ENCODE data around the gene CEBPG.

Gene CEBPG

DNA sequence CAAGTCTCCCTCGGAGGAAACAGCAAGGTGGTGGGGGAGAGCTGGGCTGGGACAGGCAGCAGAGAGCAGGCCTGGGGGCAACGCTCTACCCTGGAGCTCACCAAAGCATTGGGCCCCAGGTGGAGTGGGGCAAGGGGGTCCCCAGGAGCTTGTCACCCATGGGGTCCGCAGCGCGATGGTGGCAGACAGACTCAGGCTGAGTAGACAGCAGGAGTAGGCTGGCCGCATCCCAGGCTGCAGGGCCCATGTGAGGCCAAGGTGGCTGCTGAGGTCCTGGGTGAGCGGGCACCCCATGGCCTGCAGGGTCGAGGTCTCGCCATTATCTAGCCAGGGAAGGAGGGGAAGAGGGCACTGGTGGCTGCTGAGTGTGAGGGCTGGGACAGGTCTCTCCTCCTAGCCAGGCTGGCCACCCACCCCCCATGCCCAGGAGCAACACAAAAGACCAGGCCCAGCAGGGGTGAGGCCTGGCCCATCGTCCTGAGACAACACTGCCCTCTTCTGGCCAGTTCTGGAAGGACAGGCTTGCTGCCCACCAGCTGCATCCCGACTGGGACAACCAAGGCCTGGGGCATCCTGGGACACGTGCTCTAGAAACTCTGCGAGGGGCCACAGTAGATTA is 33.1 kb downstream of the CEBPG start:
- Mint-ChIP-seq H3K4me1 (ENCODE audit: low read depth) (peaks cover 67% of the 10 kb centered on the region), H3K36me3 (ENCODE audit: low read depth) (peaks cover 49% of the 10 kb centered on the region), H3K27me3 (no peaks in the 10 kb centered on the region), H3K27ac (peak overlapping the region; percentile 91), H3K4me3 (no peak overlapping the region), H3K9me3 (no peaks in the 10 kb centered on the region)
- intact Hi-C loops (cut with micrococcal nuclease), result loop anchor here (1.0 to 5.0 kb wide), 4 partner anchors 104 to 280 kb away; partner anchors contain the start of gene CEBPA

DNA sequence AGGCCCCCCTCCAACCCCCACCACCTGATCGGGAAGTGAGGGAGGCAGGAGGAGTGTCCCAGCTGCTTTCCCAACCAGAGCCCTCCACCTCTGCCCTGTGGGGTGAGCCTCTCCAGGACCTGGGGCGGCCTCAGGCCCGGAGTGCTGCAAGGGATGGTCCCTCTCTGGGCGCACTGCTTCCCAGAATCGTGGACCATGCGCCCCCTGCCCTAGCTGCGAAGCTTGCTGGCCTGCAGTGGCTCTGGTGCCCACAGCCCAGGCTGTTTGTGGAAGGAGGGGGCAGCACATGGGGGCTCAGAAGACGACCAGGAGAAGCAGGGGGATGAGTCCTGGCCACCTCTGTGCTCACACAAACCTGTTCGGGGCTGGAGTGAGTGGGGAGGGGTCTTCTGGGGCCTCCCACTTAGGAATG is 33.6 kb downstream of the CEBPG start:
- H3K36me3 Mint-ChIP-seq (ENCODE audit: low read depth), result peaks cover 50% of the 10 kb centered on the region
- H3K27me3 Mint-ChIP-seq, result no peaks in the 10 kb centered on the region
- no peaks in the 10 kb centered on the region for H3K9me3 Mint-ChIP-seq
- H3K4me1 Mint-ChIP-seq (ENCODE audit: low read depth), result peaks cover 62% of the 10 kb centered on the region
- intact Hi-C loops (cut with micrococcal nuclease), result loop anchor here (1.0 to 5.0 kb wide), 2 partner anchors 105 to 281 kb away; partner anchors contain the start of gene CEBPA
- H3K27ac Mint-ChIP-seq, result peak overlapping the region; percentile 91
- no peak overlapping the region for H3K4me3 Mint-ChIP-seq

DNA sequence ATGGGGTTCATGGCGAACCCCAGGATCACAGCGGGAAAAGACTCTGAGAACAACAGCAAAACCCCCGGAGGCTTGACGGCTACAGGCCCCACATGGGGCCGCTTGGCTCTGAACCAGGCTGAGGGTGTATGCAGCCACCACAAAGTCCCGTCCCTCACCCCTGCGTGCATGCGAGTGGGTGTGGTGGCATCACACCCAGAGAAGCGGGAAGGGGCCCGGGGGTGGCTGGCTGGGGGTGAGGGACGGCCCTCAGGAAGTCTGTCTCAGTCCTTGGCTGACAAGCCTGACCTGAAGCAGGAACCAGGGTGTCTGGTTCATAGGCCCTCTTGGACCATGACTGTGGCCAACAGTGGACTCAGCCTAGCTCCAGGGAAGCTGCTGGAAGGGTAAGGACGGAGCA is 34.2 kb downstream of the CEBPG start:
- Mint-ChIP-seq H3K4me1 (ENCODE audit: low read depth) (peaks cover 58% of the 10 kb centered on the region), H3K27ac (peak overlapping the region; percentile 91), H3K36me3 (ENCODE audit: low read depth) (peaks cover 49% of the 10 kb centered on the region), H3K27me3 (no peaks in the 10 kb centered on the region), H3K9me3 (no peaks in the 10 kb centered on the region), H3K4me3 (no peak overlapping the region)
- intact Hi-C loops (cut with micrococcal nuclease), result loop anchor here (1.0 to 5.0 kb wide), 2 partner anchors 105 to 281 kb away; partner anchors contain the start of gene CEBPA

GRCh38 chr19:33408116-33408515 is 34.6 kb downstream of the CEBPG start:
- Mint-ChIP-seq H3K27ac (peak overlapping the region; percentile 91), H3K4me3 (no peak overlapping the region), H3K36me3 (ENCODE audit: low read depth) (peaks cover 52% of the 10 kb centered on the region), H3K4me1 (ENCODE audit: low read depth) (peaks cover 59% of the 10 kb centered on the region), H3K9me3 (no peaks in the 10 kb centered on the region), H3K27me3 (no peaks in the 10 kb centered on the region)
- intact Hi-C loops (cut with micrococcal nuclease), result loop anchor here (5.0 kb wide), 1 partner anchor 106 kb away; the partner anchor contains the start of gene CEBPA

GRCh38 chr19:33408538-33409434 is 35.3 kb downstream of the CEBPG start:
- peaks cover 55% of the 10 kb centered on the region for H3K4me1 Mint-ChIP-seq (ENCODE audit: low read depth)
- intact Hi-C loops (cut with micrococcal nuclease), result loop anchor here (5.0 kb wide), 1 partner anchor 106 kb away; the partner anchor contains the start of gene CEBPA
- no peak overlapping the region for H3K27ac Mint-ChIP-seq
- no peaks in the 10 kb centered on the region for H3K9me3 Mint-ChIP-seq
- H3K36me3 Mint-ChIP-seq (ENCODE audit: low read depth), result peaks cover 53% of the 10 kb centered on the region
- no peak overlapping the region for H3K4me3 Mint-ChIP-seq
- no peaks in the 10 kb centered on the region for H3K27me3 Mint-ChIP-seq

GRCh38 chr19:33409906-33410685 is 36.6 kb downstream of the CEBPG start:
- Mint-ChIP-seq H3K27ac (no peak overlapping the region), H3K4me1 (ENCODE audit: low read depth) (peaks cover 46% of the 10 kb centered on the region), H3K36me3 (ENCODE audit: low read depth) (peaks cover 53% of the 10 kb centered on the region), H3K9me3 (no peaks in the 10 kb centered on the region), H3K27me3 (no peaks in the 10 kb centered on the region), H3K4me3 (no peak overlapping the region)
- intact Hi-C loops (cut with micrococcal nuclease), result loop anchor here (5.0 kb wide), 1 partner anchor 108 kb away; the partner anchor contains the start of gene CEBPA

DNA sequence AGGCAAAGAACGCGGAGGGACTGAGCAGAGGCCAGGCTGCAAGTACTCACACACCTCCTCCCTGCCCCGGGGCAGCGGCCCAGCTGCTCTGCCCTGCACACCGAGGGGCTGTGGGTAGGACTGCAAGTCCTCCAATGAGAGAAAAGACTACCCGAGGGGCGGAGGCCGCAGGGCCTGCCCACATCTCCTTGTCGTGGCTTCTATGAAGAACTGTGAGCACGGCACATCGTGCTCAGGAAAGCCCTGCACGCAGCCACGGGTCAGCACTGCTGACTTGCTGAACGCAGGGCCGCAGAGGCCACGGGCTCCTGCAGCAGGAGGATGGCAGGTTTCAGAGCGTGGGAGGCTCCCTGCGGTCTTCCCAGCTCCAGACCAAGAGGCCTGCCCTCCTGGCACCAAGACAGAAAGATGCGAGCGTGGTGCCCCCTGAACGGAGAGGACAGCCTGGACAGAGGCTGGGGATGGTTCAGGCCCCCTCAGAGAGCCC is 37.4 kb downstream of the CEBPG start:
- no peak overlapping the region for H3K27ac Mint-ChIP-seq
- H3K9me3 Mint-ChIP-seq, result no peaks in the 10 kb centered on the region
- H3K27me3 Mint-ChIP-seq, result no peaks in the 10 kb centered on the region
- intact Hi-C loops (cut with micrococcal nuclease), result no loop called here
- no peak overlapping the region for H3K4me3 Mint-ChIP-seq
- H3K4me1 Mint-ChIP-seq (ENCODE audit: low read depth), result peaks cover 38% of the 10 kb centered on the region
- peaks cover 47% of the 10 kb centered on the region for H3K36me3 Mint-ChIP-seq (ENCODE audit: low read depth)

- intact Hi-C loops (cut with micrococcal nuclease), result no loop called here
- H3K27ac Mint-ChIP-seq, result no peak overlapping the region
- peaks cover 37% of the 10 kb centered on the region for H3K4me1 Mint-ChIP-seq (ENCODE audit: low read depth)
- peaks cover 42% of the 10 kb centered on the region for H3K36me3 Mint-ChIP-seq (ENCODE audit: low read depth)
- H3K27me3 Mint-ChIP-seq, result no peaks in the 10 kb centered on the region
- no peak overlapping the region for H3K4me3 Mint-ChIP-seq
- H3K9me3 Mint-ChIP-seq, result no peaks in the 10 kb centered on the region
Observed at GRCh38 chr19:33411621-33412180, 38.2 kb downstream of the CEBPG start.

DNA sequence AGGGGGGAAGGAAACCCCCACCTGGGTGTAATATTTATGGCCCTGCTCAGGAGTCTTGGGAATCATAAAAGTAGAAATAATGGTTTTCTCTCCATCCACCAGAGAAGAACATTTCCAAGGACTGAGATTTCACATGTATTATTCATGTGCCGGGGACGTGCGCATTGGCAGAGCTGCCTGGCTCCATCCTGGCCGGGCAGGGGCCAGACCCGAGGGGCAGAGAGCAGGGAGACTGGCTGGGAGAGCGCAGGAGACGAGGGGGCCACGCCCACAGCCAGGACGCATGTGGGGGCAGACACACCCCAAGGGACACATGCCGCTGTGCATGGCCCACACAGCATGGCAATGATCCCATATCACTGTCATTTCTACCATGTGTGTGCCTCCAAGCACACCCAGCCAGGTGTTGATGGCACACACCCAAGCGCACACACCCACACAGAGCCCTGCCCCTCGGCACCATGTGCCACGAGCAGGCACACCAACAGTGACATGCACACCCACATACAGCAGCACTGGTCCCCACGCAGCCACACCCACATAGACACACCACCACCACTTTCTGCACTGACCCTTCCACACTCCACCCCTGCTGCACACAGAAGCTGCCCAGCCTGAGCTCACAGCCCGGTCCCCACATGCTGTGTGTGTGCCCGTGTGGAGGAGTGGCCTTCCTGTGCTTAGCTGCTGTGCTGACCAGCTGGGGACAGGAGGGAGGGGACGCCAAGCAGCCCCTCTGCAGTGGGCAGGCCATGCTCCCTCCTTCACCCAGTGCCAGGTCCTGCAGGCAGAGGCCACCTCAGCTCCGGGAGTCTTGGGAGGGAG is 39.3 kb downstream of the CEBPG start:
- Mint-ChIP-seq H3K36me3 (ENCODE audit: low read depth) (peaks cover 40% of the 10 kb centered on the region), H3K4me3 (no peak overlapping the region), H3K27me3 (no peaks in the 10 kb centered on the region), H3K9me3 (no peaks in the 10 kb centered on the region), H3K27ac (no peak overlapping the region), H3K4me1 (ENCODE audit: low read depth) (peaks cover 27% of the 10 kb centered on the region)
- intact Hi-C loops (cut with micrococcal nuclease), result no loop called here

DNA sequence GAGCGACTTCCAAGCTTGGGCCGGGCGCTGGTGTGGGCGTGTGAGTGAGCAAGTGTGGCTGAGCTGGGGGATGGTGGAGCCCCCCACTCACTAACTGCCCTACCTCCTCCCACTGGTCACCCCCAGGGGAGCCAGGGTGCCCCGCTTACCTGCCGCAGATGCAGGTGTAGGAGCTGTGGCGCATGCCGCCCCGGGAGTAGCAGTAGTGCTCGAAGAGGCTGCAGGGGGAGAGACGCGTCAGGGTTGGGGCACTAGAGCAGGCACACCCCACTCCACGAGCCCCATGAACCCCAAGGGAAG is 39.9 kb downstream of the CEBPG start:
- peaks cover 36% of the 10 kb centered on the region for H3K36me3 Mint-ChIP-seq (ENCODE audit: low read depth)
- no peaks in the 10 kb centered on the region for H3K9me3 Mint-ChIP-seq
- H3K4me1 Mint-ChIP-seq (ENCODE audit: low read depth), result peaks cover 21% of the 10 kb centered on the region
- no peak overlapping the region for H3K4me3 Mint-ChIP-seq
- no peak overlapping the region for H3K27ac Mint-ChIP-seq
- no peaks in the 10 kb centered on the region for H3K27me3 Mint-ChIP-seq
- intact Hi-C loops (cut with micrococcal nuclease), result no loop called here

DNA sequence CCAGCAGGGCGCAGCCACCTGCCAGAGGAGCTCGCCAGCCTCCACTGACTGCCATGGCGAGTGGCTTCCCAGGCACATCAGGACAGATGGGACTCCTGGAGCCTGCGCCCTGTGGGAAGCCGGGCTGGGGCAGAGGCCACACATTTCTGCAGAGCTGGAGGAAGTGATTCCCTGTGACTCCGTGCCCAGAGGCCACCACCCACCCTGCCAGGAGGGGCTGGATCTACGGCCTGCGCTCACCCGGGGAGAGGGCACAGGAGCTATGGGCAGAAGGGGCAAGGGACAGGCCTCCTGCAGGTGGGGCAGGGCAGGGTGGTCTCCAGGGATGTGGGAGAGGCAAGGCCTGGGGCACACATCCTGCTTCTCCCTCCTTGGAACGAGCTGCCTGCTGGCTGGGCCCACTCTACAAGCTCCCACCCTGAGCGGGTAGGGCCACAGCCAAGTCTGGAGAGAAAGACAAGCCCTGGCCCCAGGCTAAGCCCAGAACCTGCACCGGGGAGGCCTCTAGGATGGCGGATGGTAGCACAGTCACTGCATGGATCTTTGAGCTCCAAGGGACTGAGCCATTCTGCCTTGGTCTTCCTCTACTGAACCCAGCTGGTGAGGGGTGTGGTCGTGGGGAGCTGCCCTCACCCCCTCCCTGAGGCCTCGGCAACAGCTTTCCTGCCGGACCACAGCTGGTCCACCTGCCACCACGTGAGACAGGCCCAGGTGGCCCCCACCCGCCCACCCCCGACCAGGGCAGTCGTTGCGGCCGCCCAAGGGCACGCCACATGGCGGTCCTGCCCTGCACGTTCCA is 40.6 kb downstream of the CEBPG start:
- intact Hi-C loops (cut with micrococcal nuclease), result no loop called here
- H3K4me1 Mint-ChIP-seq (ENCODE audit: low read depth), result peaks cover 20% of the 10 kb centered on the region
- H3K27ac Mint-ChIP-seq, result no peak overlapping the region

More for the DNA sequence above, 40.6 kb downstream of the CEBPG start:
- H3K27me3 Mint-ChIP-seq, result no peaks in the 10 kb centered on the region
- no peak overlapping the region for H3K4me3 Mint-ChIP-seq
- no peaks in the 10 kb centered on the region for H3K9me3 Mint-ChIP-seq
- peaks cover 36% of the 10 kb centered on the region for H3K36me3 Mint-ChIP-seq (ENCODE audit: low read depth)

All from dendritic cell treated with granulocyte-macrophage colony-stimulating factor and Interleukin-4, amounts not matched to agents 40 ng/mL and 50 ng/mL, for 4 days (primary cell).